GM12878 (cell line): ENCODE measurements around the gene TMBIM6.

Source experiments
- BRCA1 ChIP-seq: IDR thresholded peaks from 2 replicates; pipeline ENCODE4 v1.6.1; 2011; ENCODE audit warnings: low read depth, low read length, improper control_type of control experiment
- EZH2 ChIP-seq: IDR thresholded peaks from 2 replicates; pipeline ENCODE4 v1.6.1; 2012; ENCODE audit warnings: low read depth, mild to moderate bottlenecking, control low read depth, inconsistent platforms, low read length, borderline replicate concordance; ENCODE audit not compliant: control insufficient read depth
- JUND ChIP-seq: IDR thresholded peaks from 2 replicates; pipeline ENCODE4 v1.6.1; 2012; ENCODE audit warnings: low read depth, mild to moderate bottlenecking, low read length, improper control_type of control experiment, moderate library complexity
- POLR2A ChIP-seq: IDR thresholded peaks from 2 replicates; pipeline ENCODE4 v1.6.1; 2011; ENCODE audit warnings: low read depth, mild to moderate bottlenecking, low read length
- POLR2AphosphoS5 ChIP-seq: IDR thresholded peaks from 2 replicates; pipeline ENCODE4 v1.6.1; 2011; ENCODE audit warnings: mild to moderate bottlenecking, low read length, inconsistent platforms
- SRF ChIP-seq, 2 experiments: IDR thresholded peaks; 2 replicates each; pipeline ENCODE4 v1.6.1; 2011; ENCODE audit warnings: low read depth in 2 of 2, low read length in 2 of 2, mild to moderate bottlenecking in 1 of 2, moderate library complexity in 1 of 2
- TAF1 ChIP-seq: IDR thresholded peaks from 2 replicates; pipeline ENCODE4 v1.6.1; 2011; ENCODE audit warnings: mild to moderate bottlenecking, low read depth, low read length, borderline replicate concordance
- USF1 ChIP-seq: IDR thresholded peaks from 2 replicates; pipeline ENCODE4 v1.6.1; 2011; ENCODE audit warnings: borderline replicate concordance, low read depth, mild to moderate bottlenecking, moderate library complexity, mixed read lengths, low read length; ENCODE audit not compliant: insufficient read depth; ENCODE audit errors: extremely low read length
- USF2 ChIP-seq: IDR thresholded peaks from 2 replicates; pipeline ENCODE4 v1.6.1; 2011; ENCODE audit warnings: low read depth, low read length, improper control_type of control experiment, borderline replicate concordance

GRCh38 chr12:49776858-49777257, 35.5 kb downstream of the TMBIM6 start:
- TF ChIP-seq BRCA1, result no peak
- no peak for TF ChIP-seq POLR2A
- no peak for TF ChIP-seq JUND
- no peak for TF ChIP-seq SRF (IDR thresholded peaks at IDR 0.05; ENCODE audit: low read depth in 2 of 2, low read length in 2 of 2)
- no peak for TF ChIP-seq EZH2
- no peak for TF ChIP-seq USF2
- TF ChIP-seq TAF1, result no peak
- no peak for TF ChIP-seq POLR2AphosphoS5
- TF ChIP-seq USF1, result no peak
